Stimulated activated CD4-positive, alpha-beta T cell treated with anti-CD3 and anti-CD28 coated beads, TNF-alpha, amount 100 ng/mL, for 4 hours (primary cell): Measurements from ENCODE around the gene KIAA0753.

ENCODE experiments used
- DNase-seq, 3 experiments: peaks; one replicate each; pipeline ENCODE4 v3.0.0-alpha.2; 2020; ENCODE audit warnings: low read depth in 3 of 3

Gene KIAA0753

DNA sequence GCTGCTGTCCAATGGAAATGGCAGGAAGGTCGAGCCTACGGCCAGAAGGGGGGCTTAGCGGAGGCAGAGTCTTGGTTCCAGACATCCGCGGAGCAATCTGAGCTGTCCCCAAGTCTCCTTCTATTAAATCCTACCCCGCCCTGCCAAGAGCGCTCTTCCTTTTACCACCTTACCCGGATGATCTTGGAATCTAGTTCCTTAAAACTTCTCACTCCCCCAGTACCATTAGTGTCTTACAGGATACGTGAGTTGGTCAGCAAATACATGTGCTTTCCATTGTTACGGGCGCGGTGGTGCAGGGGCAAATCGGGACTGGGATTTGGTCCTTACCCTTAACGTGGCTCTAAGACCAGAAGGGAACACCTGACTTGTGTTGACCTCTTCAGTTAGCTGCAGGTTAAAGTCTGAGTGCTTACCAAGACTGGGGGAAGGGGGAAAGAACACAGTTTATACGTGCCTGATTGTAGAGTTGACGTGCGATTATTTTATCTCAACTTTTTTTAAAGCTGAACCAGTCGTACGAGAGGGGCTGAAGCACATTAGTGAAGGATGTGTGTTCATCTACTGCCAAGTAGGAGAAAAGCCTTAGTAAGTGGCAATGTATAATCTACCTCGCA, 844 bp upstream of the KIAA0753 start:
- DNase-seq: no peak

DNA sequence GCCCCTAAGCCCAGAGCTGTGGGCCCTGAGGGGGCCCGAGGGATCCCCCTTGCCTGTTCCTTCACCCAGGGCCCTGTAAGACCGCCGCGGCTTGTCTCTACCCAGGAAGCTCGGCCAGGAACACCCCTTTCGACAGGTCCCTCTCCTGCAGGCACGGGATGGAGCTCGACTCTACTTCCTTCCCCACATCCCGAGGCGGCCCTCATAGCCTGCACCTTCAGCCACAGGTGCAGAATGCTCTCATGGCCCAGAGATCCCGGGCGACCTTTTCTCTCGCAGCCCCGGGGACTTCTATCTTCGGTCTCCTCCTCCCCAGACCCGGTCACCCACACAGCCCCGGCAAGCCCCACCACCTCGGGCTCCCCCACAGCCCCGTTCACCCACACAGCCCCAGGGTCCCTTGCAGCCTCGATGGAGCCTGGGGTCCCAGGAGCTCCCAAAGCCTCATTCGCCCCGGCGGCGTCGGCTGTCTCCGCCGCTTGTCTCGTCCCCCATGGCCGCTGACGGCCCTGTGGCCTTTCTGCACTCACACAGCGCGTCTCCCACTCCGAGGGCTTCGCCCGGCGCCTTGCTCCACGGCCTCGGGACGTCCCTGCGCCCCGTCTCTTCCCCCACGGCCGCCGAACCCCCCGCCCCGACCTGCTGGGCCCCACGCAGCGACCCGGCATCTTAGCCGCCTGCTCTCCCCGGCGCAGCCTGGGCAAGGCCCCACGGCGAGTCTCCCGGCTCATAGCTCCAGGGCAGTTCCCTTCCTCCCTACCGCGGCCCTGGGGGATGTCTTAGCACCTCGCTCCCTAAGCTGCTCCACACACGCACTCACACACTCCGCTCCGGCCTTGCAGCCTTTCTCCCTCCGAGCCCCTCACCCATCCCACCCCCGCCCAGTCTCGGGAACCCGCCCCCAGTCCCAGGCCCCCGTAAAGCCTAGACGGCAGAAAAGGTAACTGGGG, 650 bp downstream of the KIAA0753 start:
- DNase-seq: peak in 1 of 3 experiments; percentile 29

DNA sequence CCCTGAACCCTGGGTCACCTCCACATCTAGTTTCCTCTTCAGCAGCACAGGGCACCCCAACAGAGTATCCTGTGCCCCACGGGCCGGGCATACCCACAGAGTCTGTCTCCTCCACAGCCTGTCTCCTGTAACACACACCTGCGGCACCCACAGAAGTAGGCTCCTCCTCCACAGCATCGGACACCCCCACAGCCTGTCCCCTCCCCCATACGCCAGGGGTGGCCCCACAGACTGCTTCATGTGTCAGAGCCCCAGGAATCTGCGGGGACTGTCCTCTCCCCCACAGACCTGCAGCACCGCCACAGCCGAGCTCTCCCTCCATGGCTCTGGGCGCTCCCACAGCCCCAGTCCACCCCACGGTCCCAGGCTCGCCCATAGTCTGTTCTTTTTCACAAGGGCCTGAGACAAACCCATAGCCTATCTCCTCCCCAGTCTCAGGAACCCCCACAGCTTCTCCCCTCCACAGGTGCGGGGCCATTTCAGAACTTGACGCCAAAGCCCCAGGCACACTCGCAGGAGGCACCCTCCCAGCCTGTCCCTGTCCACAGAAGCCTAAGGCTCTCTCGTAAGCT, 1.4 kb downstream of the KIAA0753 start:
- no peak for DNase-seq

DNA sequence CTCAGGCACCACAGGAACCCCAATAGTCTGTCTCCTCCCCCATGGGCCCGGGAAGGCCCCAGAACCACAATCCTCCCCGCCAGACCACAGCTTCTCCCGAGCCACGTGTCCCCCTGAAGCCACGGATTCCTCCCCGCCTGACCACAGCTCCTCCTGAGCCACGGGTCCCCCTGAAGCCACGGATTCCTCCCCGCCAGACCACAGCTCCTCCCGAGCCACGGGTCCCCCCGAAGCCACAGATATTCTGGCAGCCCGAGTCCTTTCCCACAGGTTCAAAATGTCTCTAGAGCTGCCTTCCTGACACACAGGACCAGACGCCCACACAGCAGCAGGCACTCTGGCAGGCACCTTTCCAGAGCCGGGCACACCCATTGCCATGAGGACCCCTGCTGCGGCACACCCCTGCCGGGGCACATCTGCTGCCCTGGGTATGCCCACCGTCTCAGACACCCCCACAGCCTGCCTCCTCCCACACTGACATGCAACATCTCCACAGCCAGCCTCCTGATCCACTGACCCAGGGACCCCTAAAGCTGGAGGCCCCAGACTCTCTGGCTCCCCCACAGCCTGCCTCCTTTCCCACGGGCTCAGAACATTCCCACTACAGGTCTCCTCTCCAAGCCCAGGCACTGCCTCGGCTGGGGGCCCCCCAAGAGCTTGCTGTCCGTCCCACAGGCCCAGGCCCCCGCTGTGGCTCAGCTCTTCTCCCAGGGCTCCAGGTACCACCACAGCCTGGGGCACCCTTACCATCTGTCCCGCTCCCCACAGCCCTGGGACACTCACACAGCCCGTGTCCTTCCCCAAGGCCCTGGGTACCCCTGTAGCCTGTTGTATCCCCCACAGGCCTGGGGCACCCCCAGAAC, 2.2 kb downstream of the KIAA0753 start:
- DNase-seq: no peak

DNA sequence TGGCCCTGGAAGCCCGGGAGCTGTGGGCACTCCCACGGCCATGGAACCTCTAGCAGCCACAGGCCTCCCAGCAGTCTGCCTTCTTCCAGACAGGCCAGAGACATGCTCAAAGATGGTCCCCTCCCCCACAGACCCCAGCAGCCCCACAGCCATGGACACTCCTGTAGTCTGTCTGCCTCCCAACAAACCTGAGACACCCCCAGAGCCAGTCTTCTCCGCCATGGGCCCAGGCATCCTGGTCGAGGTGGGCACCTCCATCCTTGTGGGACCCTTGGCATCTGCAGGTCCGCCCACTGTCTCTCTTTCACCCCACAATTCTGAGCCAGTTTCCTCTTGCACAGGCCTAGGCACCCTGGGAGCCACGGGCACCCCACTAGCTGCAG, 3.1 kb downstream of the KIAA0753 start:
- no peak for DNase-seq

DNA sequence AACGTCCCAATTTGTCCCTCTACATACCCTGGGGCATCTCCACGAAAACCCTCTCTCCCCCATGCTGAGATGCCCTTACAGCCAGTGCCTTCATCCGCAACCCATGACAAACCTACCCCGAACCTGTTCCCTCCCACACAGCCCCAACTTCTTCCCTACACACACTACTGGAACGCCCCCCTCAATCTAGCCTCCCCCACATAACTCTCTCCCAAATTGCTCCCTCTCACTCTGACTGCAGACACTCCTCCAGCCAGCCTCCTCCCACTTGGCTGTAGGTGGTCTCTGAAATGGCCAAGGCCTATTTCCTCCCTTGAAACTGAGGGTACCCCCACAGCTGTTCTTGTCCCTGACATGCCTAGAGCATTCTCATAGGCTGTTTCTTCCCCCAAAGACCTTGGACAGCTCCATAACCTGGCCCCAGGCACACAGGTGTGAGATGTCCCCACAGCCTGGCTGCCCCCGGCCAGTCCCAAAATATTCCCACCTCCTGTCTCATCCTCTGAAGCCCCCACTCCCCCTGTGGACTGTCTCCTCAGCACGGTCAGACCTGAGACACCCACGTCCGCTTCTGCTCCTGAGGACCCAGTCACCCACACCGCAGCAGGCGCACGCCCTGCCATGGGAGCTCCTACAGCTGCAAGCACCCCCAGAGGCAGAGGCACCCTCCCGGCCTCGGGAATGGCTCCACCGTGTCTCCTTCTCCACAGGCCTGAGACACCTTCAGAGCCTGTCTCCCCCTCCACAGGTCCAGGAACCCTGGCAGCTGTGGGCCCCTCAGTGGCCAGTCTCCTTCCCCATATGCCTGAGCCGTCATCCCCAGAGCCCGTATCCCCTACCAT, 3.7 kb downstream of the KIAA0753 start:
- no peak for DNase-seq

DNA sequence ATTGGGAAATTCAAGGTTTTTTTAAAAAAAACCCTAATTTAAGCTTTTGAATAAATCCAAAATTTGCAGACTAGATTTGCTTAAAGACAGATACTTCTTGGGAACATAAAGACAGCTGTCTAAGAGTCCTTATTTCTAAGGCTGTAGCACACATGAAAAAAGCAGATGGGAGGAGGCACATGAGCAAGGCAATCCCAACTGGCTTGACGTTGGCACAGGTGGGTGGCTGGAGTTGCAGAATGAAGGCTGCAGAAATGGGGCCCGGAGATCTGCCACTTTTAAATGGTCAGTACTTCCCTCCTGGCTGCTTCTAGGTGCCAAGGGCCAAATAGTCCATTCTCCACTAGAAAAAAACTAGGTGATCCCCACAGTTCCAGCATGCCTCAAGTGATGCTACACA, 4.4 kb downstream of the KIAA0753 start:
- no peak for DNase-seq

DNA sequence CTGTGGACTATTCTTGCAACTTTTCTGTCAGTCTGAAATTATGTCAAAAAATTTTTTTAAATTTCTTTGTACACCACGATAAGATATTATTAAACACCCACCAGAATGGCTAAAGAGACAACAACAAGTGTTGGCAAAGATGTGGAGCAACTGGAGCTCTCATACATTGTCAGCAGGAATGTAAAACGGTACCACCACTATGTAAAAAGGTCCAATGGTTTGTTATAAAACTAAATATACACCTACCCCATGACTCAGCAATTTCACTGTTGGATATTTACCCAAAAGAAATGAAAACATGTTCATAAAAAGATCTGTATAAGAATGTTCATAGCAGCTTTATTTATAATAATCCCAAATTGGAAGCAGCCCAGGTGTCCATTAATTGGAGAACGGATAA, 7.2 kb downstream of the KIAA0753 start:
- no peak for DNase-seq

DNA sequence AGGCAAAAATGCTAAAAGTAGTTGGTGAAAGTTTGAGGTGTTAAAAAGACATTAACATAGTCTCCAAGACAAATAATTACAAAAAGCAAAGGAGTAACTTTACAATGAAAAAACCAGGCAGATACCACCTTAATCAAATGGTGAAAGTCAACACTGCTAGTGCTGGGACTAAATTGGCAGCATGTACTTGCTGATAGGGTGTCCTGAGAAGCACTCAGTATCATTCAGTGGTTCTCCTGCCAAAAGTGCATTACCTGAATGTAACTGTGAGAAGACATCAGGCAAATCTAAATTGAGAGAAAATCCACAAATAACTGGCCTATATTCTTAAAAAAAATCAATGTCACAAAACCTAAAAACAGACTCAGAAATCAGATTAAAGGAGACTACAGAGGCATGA, 8.0 kb downstream of the KIAA0753 start:
- DNase-seq: no peak

DNA sequence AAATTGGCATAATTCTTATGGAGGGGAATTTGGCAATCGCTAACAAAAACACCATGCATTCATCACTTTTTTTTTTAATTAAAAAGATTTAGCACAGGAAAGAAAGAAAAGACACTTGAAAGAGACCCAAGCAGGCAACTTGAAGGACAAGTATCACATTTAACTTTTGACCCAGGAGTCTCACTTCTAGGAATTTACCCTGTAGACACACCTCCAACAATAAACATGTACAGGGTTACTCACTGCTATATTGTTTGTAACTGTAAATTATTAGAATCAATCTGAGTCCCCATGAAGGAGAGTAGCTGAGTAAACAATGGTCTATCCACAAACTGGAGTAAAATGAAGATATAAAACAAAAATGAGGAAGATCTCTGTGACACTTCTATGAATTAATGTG, 10.1 kb downstream of the KIAA0753 start:
- no peak for DNase-seq

DNA sequence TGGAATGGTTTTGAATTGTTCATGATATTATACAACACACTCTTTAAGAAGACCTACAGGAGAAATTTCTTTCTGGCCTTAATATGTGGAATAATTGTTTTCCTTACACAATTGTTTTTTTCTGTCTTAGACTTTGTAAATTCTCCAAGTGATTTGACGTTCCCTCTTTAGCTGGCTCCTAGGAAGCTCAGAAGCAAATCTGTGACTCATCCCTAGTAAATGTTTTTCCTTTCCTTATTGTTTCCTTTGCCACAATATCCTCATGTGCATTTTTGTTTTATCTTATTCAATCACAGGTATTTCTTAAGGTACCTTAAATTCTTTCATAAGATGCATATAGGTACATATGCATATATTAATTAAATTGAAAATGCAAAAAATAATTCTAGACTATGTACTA, 13.5 kb downstream of the KIAA0753 start:
- no peak for DNase-seq

DNA sequence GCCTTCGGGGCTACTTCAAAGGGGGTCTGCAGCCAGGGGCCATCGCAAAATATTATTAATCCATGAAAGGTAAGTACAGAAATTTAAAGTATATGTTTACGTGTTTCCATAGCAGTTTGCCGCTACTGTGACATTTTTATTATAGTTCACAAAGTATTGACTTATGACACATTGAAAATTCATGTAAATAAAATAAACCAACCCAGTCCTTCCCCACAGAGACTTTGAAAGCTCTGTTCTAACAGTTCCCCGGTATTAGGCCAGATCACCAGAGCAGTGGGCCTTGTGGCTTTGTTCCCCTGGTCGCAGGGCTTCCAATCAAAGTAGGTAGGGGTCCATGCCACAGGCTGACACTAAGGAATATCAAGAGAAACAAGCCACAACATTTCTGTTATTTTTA, 13.9 kb downstream of the KIAA0753 start:
- no peak for DNase-seq

DNA sequence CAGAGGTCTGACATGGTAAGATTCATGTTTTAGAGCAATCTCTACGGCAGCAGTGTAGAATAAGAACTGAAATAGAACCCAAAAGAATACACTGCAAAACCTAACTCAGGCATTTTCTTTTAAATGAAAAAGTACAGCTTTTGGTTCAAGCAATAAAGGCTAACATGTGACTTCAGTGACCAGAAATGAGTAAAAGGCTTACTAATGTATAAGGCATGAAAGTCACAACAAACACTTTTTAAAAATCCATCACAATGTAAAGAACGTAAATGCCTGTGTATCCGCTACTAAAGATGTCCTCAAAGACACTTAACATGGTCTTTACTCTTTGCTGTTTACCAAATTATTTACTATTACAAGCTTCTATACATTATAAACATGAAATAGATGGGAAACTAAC, 16.6 kb downstream of the KIAA0753 start:
- no peak for DNase-seq

DNA sequence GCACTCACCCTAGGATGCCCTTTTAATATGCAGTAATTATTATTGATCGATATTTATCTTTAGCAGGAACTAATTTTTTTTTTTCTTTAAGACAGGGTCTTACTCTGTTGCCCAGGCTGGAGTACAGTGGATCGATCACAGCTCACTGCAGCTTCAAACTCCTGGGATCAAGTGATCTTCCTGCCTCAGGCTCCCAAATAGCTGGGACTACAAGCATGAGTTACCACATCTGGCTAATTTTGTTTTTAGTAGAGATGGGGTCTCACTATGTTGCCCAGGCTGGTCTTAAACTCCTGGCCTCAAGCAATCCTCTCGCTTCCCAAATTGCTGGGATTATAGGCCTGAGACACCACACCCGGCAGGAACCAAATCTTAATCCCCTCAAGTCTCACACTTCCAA, 29.3 kb downstream of the KIAA0753 start:
- no peak for DNase-seq

DNA sequence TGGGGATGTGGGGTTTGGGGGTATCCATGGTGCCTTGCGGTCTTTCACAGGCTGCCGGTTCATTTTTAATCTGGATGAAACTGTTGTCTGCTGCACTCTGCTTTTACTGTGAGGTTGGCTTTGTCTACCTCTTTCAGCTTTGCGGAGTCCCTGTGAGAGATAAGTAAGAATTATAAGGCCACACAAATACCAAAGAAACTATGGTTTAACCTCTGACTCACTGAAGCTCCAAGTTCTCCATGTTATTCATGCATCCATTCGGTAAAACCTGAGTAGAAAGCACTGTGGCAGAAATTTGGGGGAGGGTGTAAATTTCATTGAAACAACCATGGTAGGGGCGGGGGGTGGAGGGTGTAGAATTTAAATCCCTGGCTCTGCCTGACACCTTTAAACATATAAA, 30.5 kb downstream of the KIAA0753 start:
- DNase-seq: no peak

DNA sequence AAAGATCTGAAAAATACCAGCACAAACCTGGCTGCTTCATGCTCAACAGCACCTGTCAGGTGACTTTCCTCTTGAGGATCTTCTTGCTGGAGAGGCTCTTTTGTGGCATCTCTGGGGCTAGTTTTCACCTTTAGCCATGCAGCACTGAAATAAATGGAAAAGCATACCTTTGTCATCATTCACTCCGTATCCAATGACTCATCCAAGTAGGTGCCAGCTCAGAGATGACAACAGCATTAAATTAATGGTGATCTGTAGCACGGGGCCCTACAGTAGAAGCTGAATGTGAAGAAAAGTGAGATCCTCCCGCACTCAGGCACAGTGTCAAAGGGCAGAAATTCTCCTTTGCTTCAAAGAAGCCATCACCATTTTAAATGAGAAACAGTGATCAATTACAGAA, 32.2 kb downstream of the KIAA0753 start:
- no peak for DNase-seq

DNA sequence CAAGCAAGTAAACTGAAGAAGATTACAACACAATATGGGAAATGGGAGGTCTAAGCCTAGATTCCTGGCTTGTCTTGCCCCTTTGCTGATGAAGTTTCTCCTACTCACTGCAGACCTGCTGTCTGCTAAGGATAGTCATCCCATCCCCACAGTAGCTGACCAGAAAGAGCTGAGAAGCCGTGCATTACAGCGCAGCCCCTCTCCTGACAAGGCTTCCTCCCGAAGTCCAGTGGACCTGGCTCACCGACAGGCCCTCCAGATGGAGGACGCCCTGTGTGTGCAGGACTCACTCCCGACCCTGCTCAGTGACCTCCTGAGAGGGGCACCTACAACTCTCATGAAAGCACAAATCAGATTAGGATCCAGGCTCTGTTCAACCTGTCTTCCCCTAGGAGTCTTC, 35.4 kb downstream of the KIAA0753 start:
- no peak for DNase-seq

DNA sequence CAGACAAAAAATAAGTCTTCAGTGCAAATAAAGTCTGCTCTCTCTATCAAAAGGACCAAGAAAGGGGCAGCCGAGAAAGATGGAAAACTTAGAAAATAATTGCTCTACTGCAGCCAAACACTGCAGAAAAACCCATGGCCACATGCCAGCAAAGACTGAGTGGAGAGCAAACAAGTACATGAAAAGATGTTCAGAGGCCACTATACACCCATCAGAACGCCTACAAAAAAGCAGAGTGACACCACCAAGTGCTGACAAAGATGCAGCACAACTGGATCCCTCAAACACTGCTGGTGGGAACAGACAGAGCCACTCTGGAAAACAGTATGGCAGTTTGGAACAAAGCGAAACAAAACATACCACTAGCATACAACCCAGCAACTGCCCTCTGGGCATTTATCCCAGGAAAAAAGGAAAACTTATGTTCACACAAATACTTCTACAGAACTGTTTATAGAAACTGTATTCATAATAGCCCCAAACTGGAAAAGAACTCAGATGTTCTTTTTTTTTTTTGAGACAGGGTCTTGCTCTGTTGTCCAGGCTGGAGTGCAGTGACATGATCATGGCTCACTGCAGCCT, 36.7 kb downstream of the KIAA0753 start:
- no peak for DNase-seq

DNA sequence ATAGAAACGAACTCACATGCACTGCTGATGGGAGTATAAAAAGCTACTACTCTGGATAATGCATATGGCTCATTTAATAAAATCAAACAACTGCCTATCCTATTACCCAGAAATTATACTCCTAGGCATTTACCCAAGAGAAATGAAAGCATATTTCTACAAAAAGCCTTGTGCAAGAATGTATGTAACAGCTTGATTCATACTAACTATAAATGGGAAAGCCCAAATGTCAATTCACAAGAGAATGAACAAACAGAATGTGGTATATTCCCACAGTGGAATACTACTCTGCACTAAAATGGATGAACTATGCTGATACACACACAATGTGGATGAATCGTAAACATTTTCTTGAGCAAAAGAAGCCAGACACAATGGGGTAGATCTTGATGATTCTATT, 38.4 kb downstream of the KIAA0753 start:
- no peak for DNase-seq

DNA sequence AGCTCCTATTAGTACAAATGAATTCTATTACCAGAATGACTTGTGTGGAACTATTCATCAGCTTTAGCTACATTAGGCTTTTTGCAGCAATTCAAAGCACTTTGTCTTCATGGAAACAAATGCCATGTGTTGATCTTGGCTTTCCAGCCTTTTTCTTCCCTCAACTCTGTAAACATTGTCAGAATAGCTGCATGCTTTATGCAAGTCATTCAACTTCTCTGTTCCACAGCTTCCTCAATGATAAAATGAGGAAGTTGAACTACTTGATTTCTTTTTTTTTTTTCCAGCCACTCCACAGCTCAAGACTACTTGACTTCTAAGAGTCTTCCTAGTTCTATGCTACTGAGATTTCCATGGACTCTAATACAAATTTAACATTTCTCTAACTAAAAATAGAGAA, 41.1 kb downstream of the KIAA0753 start:
- no peak for DNase-seq

DNA sequence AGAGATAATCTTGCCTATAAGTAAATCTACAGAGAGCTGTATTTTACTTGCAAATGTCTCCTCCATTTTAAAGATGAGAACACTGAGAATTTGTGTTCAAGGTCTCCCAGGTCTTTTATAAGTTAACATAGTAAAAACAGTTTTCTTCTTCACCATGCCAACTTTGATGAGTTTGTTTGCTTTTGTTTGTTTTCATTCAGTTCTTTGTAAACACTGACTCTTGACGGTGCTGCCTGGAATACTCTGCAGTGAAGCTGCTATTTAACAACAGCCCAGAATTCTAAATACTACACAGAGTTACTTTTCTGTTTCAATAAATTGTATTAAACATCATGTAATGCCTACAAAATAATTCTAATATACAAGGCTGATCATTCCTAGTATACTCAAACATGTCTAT, 42.8 kb downstream of the KIAA0753 start:
- DNase-seq: no peak
